ENCODE data around the gene NPAS3. TPM values are rescaled to one million over a fixed set of nuclear protein-coding genes. Genes with fewer than 3 reads are reported as not detected.

The NPAS3 gene
- total and polyA plus RNA-seq, 2 of the 13 experiments (the other 11 are each of a cell fraction or from before 2014, with no cell fraction given) = not detected

DNA sequence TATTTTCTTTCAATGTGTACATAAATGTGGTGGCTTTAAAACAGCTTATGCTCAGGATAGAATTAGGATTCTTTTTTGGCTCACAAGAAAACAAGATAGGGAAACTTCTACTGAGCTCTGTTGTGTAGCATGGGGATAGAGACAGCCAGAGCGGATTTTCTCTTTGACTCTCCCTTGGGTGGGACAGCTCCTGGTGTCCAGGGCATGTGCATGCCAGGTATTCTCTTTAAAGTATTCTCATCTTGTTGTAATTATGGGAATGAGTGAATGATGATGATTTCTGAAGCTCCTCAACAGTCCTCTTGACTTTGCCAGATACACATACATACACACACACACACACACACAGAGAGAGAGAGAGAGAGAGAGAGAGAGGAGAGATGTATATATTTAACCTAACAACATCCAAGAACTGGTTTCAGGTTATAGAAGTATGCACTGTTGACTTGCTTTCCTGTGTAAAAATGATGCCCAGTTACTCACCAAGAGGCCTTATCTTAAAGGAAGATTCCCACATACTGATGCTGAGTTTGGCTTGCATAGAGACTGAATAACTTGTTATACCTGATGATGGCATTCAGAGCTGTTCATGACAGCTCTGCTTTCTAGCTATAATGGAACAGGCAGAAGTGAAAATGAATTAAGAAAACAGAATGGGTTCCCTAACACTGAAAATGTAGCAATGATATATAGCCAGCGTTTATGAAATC lies 624.7 kb downstream of the NPAS3 start:
- Histone ChIP-seq H3K36me3 (replicated peaks in 1 of 2; ENCODE audit: control insufficient read depth in 1 of 2, insufficient read depth in 2 of 2, low read length in 2 of 2) (no peaks in the 10 kb centered on the region), H3K9me3 (ENCODE audit: low read length) (no peaks in the 10 kb centered on the region), H3K4me1 (ENCODE audit: insufficient read depth, low read length) (peaks cover 9% of the 10 kb centered on the region), H3K79me2 (ENCODE audit: insufficient read depth, low read length) (no peaks in the 10 kb centered on the region), H3K9ac (ENCODE audit: insufficient read depth, low read depth, low read length) (no peak overlapping the region), H3K4me2 (ENCODE audit: low read depth, low read length) (no peak overlapping the region), H4K20me1 (ENCODE audit: insufficient read depth, low read length) (no peaks in the 10 kb centered on the region), H3K4me3 (replicated peaks in 1 of 3; ENCODE audit: insufficient read depth in 1 of 3, low read depth in 2 of 3, low read length in 3 of 3) (no peak overlapping the region), H3K27me3 (ENCODE audit: control insufficient read depth in 1 of 2, insufficient read depth in 2 of 2, low read length in 2 of 2) (0 out of 5 replicates have a peak, but pooled peaks cover 0 to 4% of the 10 kb centered on the region in 2 experiments), H2AFZ (ENCODE audit: low read length) (no peak overlapping the region), H3K27ac (ENCODE audit: extremely low read length, insufficient read depth, low read length) (no peak overlapping the region)
- BruUV-seq (replicated peaks) = no TSS peak
- TF ChIP-seq ZNF737 (CRISPR knock-in tag; IDR thresholded peaks at IDR 0.05; ENCODE audit: borderline replicate concordance) (no peak), JUN (CRISPR knock-in tag; IDR thresholded peaks at IDR 0.05) (no peak), TBX2 (CRISPR knock-in tag; IDR thresholded peaks at IDR 0.05; ENCODE audit: borderline replicate concordance) (no peak), RELA (CRISPR knock-in tag; IDR thresholded peaks at IDR 0.05) (no peak), ZNF333 (CRISPR knock-in tag; IDR thresholded peaks at IDR 0.05; ENCODE audit: borderline replicate concordance) (no peak), SRSF4 (IDR thresholded peaks at IDR 0.05; ENCODE audit: low read depth, low read length, poor library complexity, severe bottlenecking) (no peak), NKX3-1 (CRISPR knock-in tag; IDR thresholded peaks at IDR 0.05) (no peak), KMT2B (CRISPR knock-in tag; IDR thresholded peaks at IDR 0.05) (no peak), ZIK1 (CRISPR knock-in tag; IDR thresholded peaks at IDR 0.05; ENCODE audit: borderline replicate concordance, low read depth) (no peak)
- TF ChIP-seq, protein P1, sequence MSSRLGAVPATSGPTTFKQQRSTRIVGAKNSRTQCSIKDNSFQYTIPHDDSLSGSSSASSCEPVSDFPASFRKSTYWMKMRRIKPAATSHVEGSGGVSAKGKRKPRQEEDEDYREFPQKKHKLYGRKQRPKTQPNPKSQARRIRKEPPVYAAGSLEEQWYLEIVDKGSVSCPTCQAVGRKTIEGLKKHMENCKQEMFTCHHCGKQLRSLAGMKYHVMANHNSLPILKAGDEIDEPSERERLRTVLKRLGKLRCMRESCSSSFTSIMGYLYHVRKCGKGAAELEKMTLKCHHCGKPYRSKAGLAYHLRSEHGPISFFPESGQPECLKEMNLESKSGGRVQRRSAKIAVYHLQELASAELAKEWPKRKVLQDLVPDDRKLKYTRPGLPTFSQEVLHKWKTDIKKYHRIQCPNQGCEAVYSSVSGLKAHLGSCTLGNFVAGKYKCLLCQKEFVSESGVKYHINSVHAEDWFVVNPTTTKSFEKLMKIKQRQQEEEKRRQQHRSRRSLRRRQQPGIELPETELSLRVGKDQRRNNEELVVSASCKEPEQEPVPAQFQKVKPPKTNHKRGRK (CRISPR knock-in tag; IDR thresholded peaks at IDR 0.05) = no peak
- TF ChIP-seq, protein P2, sequence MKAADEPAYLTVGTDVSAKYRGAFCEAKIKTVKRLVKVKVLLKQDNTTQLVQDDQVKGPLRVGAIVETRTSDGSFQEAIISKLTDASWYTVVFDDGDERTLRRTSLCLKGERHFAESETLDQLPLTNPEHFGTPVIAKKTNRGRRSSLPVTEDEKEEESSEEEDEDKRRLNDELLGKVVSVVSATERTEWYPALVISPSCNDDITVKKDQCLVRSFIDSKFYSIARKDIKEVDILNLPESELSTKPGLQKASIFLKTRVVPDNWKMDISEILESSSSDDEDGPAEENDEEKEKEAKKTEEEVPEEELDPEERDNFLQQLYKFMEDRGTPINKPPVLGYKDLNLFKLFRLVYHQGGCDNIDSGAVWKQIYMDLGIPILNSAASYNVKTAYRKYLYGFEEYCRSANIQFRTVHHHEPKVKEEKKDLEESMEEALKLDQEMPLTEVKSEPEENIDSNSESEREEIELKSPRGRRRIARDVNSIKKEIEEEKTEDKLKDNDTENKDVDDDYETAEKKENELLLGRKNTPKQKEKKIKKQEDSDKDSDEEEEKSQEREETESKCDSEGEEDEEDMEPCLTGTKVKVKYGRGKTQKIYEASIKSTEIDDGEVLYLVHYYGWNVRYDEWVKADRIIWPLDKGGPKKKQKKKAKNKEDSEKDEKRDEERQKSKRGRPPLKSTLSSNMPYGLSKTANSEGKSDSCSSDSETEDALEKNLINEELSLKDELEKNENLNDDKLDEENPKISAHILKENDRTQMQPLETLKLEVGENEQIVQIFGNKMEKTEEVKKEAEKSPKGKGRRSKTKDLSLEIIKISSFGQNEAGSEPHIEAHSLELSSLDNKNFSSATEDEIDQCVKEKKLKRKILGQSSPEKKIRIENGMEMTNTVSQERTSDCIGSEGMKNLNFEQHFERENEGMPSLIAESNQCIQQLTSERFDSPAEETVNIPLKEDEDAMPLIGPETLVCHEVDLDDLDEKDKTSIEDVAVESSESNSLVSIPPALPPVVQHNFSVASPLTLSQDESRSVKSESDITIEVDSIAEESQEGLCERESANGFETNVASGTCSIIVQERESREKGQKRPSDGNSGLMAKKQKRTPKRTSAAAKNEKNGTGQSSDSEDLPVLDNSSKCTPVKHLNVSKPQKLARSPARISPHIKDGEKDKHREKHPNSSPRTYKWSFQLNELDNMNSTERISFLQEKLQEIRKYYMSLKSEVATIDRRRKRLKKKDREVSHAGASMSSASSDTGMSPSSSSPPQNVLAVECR (CRISPR knock-in tag; IDR thresholded peaks at IDR 0.05; ENCODE audit: borderline replicate concordance) = no peak
- TF ChIP-seq, protein P3, sequence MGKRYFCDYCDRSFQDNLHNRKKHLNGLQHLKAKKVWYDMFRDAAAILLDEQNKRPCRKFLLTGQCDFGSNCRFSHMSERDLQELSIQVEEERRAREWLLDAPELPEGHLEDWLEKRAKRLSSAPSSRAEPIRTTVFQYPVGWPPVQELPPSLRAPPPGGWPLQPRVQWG (CRISPR knock-in tag; IDR thresholded peaks at IDR 0.05; ENCODE audit: borderline replicate concordance, low read depth) = no peak
- TF ChIP-seq, protein P4, sequence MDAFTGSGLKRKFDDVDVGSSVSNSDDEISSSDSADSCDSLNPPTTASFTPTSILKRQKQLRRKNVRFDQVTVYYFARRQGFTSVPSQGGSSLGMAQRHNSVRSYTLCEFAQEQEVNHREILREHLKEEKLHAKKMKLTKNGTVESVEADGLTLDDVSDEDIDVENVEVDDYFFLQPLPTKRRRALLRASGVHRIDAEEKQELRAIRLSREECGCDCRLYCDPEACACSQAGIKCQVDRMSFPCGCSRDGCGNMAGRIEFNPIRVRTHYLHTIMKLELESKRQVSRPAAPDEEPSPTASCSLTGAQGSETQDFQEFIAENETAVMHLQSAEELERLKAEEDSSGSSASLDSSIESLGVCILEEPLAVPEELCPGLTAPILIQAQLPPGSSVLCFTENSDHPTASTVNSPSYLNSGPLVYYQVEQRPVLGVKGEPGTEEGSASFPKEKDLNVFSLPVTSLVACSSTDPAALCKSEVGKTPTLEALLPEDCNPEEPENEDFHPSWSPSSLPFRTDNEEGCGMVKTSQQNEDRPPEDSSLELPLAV (CRISPR knock-in tag; conservative IDR thresholded peaks at IDR 0.05; ENCODE audit: low read depth) = no peak
- in situ Hi-C loops (cut with HindIII; ENCODE audit: extremely low pct_ligation_motif_present, low pct_unique_long_range_greater_than_20kb) = no loop called here
- FAIRE-seq = no peak
- 17% methylated on average over 2 of the region's 2 CpGs for WGBS (ENCODE audit: low lambda C conversion rate)
- no peak for DNase-seq (ENCODE audit: low spot score)
- no peak for ATAC-seq
- intact Hi-C loops (cut with micrococcal nuclease; ENCODE audit: unreplicated experiment) = no loop called here
- ChIA-PET POLR2A (no interaction called here), CTCF (ENCODE audit: low intra/inter-chr PET ratio, low total read pairs) (no interaction called here)

Measured in HepG2 (cell line).